HEK293 (cell line): ENCODE results near the gene ARHGAP25.

Source experiments
- CTCF ChIP-seq: fragments of 450-650 bp; formaldehyde crosslinking; IDR thresholded peaks from 2 replicates; pipeline ENCODE4 v1.5.1; 2016; ENCODE audit warnings: missing biosample characterization, missing genetic modification characterization
- ELK4 ChIP-seq: IDR thresholded peaks from 2 replicates; pipeline ENCODE4 v1.6.1; 2011; ENCODE audit warnings: mild to moderate bottlenecking, low read depth, low read length, borderline replicate concordance
- ZNF174 ChIP-seq: fragments of 450-650 bp; formaldehyde crosslinking; IDR thresholded peaks from 2 replicates; pipeline ENCODE4 v1.5.0; 2017; ENCODE audit warnings: missing biosample characterization, mild to moderate bottlenecking, missing genetic modification characterization
- ZNF18 ChIP-seq: fragments of 450-650 bp; formaldehyde crosslinking; IDR thresholded peaks from 2 replicates; pipeline ENCODE4 v1.5.1; 2016; ENCODE audit warnings: missing biosample characterization, missing genetic modification characterization
- ZNF266 ChIP-seq: fragments of 450-650 bp; formaldehyde crosslinking; IDR thresholded peaks from 2 replicates; pipeline ENCODE4 v1.5.1; 2016; ENCODE audit warnings: missing biosample characterization, missing genetic modification characterization, low read depth
- ZNF366 ChIP-seq: fragments of 450-650 bp; formaldehyde crosslinking; conservative IDR thresholded peaks from 2 replicates; pipeline ENCODE4 v1.5.1; 2016; ENCODE audit warnings: missing biosample characterization, missing genetic modification characterization
- ZSCAN18 ChIP-seq: fragments of 450-650 bp; formaldehyde crosslinking; IDR thresholded peaks from 2 replicates; pipeline ENCODE4 v1.5.1; 2016; ENCODE audit warnings: missing biosample characterization, missing genetic modification characterization

- TF ChIP-seq ZNF18 (tag by site-specific recombination) = no peak
- no peak for TF ChIP-seq CTCF (tag by site-specific recombination)
- TF ChIP-seq ZNF174 (tag by site-specific recombination) = no peak
- TF ChIP-seq ZSCAN18 (tag by site-specific recombination) = no peak
- no peak for TF ChIP-seq ZNF266 (tag by site-specific recombination)
- TF ChIP-seq ZNF366 (tag by site-specific recombination) = no peak
- TF ChIP-seq ELK4 = no peak
Observed at GRCh38 chr2:68692511-68692910, 42.1 kb upstream of the ARHGAP25 start.
